SK-N-SH (cell line): ENCODE measurements around the gene MAX.

ENCODE experiments used
- EP300 ChIP-seq, 2 experiments: IDR thresholded peaks; 2 replicates each; pipeline versions ENCODE4 v1.4.0 to v1.6.1; 2012; ENCODE audit warnings: borderline replicate concordance in 1 of 2, low read depth in 1 of 2, low read length in 1 of 2
- FOSL2 ChIP-seq: IDR thresholded peaks from 2 replicates; pipeline ENCODE4 v1.4.0; 2012; ENCODE audit warnings: low read depth, mild to moderate bottlenecking, moderate library complexity, borderline replicate concordance
- NFIC ChIP-seq: IDR thresholded peaks from 2 replicates; pipeline ENCODE4 v1.4.0; 2012; ENCODE audit warnings: borderline replicate concordance
- POLR2AphosphoS5 ChIP-seq: IDR thresholded peaks from 2 replicates; pipeline ENCODE4 v1.6.1; 2012; ENCODE audit warnings: low read depth, low read length
- SMC3 ChIP-seq: IDR thresholded peaks from 2 replicates; pipeline ENCODE4 v1.6.1; 2012; ENCODE audit warnings: low read depth, low read length, improper control_type of control experiment
- TEAD4 ChIP-seq: IDR thresholded peaks from 2 replicates; pipeline ENCODE4 v1.4.0; 2012; ENCODE audit warnings: mild to moderate bottlenecking, borderline replicate concordance; ENCODE audit not compliant: insufficient read depth
- TF ChIP-seq, protein P1 (sequence below): IDR thresholded peaks from 2 replicates; pipeline ENCODE4 v1.4.0; 2012; ENCODE audit warnings: low read depth
- TF ChIP-seq, protein P2 (sequence below): fragments of 200-600 bp; sonication (generic); IDR thresholded peaks from 2 replicates; pipeline ENCODE4 v1.6.1; 2017; ENCODE audit warnings: antibody characterized with exemption, mild to moderate bottlenecking, moderate library complexity
- TF ChIP-seq, protein P3 (sequence below): IDR thresholded peaks from 2 replicates; pipeline ENCODE4 v1.4.0; 2012; ENCODE audit warnings: low read depth, borderline replicate concordance
- TF ChIP-seq, protein P4 (sequence below): fragments of 150-350 bp; IDR thresholded peaks from 2 replicates; pipeline ENCODE4 v1.6.1; 2017; ENCODE audit warnings: antibody characterized with exemption, low read length, low read depth, borderline replicate concordance

DNA sequence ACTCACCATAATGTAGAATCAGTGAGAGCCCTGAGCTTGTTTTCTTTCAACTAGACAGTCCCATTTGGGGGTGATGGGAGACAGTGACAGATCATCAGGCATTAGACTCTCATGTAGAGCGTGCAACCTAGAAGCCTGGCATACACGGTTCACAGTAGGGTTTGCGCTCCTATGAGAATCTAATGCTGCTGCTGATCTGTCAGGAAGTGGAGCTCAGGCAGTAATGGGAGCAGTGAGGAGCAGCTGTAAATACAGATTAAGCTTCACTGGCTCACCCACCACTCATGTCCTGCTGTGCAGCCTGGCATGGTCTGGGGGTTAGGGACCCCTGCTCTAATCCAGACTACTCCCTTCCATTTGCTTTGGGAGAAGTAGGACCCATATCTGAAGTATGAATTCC, 60.0 kb downstream of the MAX start:
- TF ChIP-seq, protein P1, sequence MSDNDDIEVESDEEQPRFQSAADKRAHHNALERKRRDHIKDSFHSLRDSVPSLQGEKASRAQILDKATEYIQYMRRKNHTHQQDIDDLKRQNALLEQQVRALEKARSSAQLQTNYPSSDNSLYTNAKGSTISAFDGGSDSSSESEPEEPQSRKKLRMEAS: no peak
- TF ChIP-seq, protein P2, sequence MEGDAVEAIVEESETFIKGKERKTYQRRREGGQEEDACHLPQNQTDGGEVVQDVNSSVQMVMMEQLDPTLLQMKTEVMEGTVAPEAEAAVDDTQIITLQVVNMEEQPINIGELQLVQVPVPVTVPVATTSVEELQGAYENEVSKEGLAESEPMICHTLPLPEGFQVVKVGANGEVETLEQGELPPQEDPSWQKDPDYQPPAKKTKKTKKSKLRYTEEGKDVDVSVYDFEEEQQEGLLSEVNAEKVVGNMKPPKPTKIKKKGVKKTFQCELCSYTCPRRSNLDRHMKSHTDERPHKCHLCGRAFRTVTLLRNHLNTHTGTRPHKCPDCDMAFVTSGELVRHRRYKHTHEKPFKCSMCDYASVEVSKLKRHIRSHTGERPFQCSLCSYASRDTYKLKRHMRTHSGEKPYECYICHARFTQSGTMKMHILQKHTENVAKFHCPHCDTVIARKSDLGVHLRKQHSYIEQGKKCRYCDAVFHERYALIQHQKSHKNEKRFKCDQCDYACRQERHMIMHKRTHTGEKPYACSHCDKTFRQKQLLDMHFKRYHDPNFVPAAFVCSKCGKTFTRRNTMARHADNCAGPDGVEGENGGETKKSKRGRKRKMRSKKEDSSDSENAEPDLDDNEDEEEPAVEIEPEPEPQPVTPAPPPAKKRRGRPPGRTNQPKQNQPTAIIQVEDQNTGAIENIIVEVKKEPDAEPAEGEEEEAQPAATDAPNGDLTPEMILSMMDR: no peak
- TF ChIP-seq FOSL2 (no peak), TEAD4 (no peak), NFIC (no peak), SMC3 (no peak), EP300 (IDR thresholded peaks at IDR 0.05; ENCODE audit: borderline replicate concordance in 1 of 2, low read depth in 1 of 2, low read length in 1 of 2) (no peak), POLR2AphosphoS5 (no peak)
- TF ChIP-seq, protein P3, sequence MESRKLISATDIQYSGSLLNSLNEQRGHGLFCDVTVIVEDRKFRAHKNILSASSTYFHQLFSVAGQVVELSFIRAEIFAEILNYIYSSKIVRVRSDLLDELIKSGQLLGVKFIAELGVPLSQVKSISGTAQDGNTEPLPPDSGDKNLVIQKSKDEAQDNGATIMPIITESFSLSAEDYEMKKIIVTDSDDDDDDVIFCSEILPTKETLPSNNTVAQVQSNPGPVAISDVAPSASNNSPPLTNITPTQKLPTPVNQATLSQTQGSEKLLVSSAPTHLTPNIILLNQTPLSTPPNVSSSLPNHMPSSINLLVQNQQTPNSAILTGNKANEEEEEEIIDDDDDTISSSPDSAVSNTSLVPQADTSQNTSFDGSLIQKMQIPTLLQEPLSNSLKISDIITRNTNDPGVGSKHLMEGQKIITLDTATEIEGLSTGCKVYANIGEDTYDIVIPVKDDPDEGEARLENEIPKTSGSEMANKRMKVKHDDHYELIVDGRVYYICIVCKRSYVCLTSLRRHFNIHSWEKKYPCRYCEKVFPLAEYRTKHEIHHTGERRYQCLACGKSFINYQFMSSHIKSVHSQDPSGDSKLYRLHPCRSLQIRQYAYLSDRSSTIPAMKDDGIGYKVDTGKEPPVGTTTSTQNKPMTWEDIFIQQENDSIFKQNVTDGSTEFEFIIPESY: no peak
- TF ChIP-seq, protein P4, sequence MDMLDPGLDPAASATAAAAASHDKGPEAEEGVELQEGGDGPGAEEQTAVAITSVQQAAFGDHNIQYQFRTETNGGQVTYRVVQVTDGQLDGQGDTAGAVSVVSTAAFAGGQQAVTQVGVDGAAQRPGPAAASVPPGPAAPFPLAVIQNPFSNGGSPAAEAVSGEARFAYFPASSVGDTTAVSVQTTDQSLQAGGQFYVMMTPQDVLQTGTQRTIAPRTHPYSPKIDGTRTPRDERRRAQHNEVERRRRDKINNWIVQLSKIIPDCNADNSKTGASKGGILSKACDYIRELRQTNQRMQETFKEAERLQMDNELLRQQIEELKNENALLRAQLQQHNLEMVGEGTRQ: no peak
